ENCODE data around the gene DELE1.

GRCh38 chr5:141958546-141959172, 35.0 kb downstream of the DELE1 start:
- no peak for TF ChIP-seq CTCF (IDR thresholded peaks at IDR 0.05)
- TF ChIP-seq POLR2AphosphoS5 (IDR thresholded peaks at IDR 0.05), result no peak
- no peak for TF ChIP-seq POLR2A (IDR thresholded peaks at IDR 0.05)

All from sigmoid colon (tissue), 4 donors.